Kidney glomerular epithelial cell (primary cell): Measurements from ENCODE around the gene ACTMAP.

Experiments
- DNase-seq: peaks from one replicate; lab custom pipeline; 2025; lab: John Stamatoyannopoulos, UW

ACTMAP gene

DNA sequence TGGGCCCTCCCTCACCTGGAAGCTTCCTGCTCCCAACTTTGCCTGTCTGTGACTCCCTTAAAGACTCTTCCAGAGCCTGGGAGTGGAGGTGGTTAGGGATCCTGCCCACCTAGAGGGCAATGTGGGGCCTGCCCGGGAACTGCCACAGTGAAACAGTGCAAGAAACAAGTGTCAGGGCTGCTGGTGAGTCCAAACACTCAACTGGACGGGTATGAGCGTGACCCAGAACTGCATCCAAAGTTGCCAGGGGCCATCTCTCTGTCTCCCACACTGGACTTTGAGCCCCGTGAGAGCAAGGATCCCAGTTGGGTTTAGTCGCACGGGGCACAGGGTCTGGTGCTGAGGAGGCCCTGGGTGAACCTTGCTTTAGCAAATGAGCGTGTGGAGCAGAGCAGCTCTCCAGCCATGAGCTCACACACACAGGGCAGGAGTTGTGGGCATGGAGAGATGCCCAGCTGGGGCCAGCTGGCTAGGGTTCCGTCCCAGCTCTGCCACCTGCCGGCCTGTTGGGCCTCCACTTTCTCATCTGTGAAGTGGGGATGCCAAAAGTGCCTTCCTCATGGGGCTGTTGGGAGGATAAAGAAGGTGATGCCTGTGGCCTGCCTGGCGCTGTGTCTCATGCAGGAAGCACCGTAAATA, 57.0 kb downstream of the ACTMAP start:
- DNase-seq = no peak

DNA sequence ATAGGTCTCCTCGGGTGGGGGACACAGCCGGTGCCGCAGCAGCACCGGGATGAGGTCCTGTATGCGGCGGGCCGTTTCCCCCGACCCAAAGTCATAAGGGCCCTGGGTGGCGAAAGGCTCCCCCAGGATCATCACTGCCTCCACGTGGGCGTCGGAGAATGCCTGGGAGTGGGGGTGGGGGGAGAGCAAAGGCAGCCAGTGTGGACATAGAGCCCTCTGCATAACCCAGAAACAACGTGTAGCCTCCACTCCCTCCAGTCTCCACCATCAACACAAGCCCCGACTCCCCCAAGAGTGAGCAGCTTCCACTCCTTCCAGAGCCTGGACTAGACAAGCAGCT, 58.1 kb downstream of the ACTMAP start:
- no peak for DNase-seq

DNA sequence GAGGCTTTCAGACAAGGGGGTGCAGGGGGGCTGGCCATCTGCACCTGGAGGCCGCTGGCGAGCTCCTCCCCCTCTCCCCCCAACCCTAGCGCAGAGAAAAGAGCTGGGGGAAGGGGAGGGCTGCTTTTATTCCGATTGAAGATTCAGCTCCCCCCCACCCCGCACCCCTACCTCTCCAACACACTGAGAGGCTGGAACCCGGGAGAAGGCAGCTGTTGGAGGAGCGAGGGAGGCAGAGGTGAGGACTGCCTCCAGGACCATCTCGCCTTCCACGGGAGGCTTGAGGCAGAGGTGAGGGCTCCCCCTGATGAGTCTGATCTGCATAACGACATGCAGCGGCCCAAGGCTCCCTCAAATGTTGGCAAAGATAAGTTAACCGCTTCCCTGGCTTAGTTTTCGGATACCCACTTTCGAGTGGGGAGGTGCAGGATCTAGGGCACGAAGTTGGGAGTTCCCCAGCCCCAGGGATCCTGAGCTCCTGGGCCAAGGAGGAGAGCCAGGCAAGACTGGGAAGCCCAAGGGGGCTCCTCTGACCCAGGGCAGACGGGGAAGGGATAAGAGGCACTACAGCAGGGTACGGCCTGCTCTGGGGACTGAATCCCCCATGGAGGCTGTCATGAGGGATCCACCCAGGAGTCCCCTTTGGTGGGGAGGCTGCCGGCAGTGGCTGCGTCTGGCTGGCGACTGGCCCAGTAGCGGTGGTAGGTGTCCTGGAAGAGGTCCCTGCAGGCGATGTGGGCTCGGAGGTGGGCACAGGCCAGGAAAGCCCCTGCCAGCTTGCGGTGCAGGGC, 58.7 kb downstream of the ACTMAP start:
- DNase-seq = no peak
